Caco-2 (cell line): ENCODE data around the gene PLCH1. TPM values are rescaled to one million over a fixed set of nuclear protein-coding genes. Genes with fewer than 3 reads are reported as not detected.
"Not testable (repeated sequence)": the region's sequence is repeated elsewhere in the genome, so short reads cannot be mapped to it uniquely, and the experiment has no call there.

Experiments
- BruUV-seq: library from RNA; stranded (reverse); fragments of 400-500 nt; replicated peaks from 2 replicates; lab custom pipeline; 2021; lab: Mats Ljungman, UMichigan
- CTCF ChIA-PET: fragments of 300-600 bp; sonication (Branson Sonifier 250); formaldehyde crosslinking; loops from one replicate; lab custom pipeline; 2022; ENCODE audit warnings: antibody characterized with exemption; lab: Charles Lee
- POLR2A ChIA-PET: fragments of 300-600 bp; sonication (Branson Sonifier 250); formaldehyde crosslinking; loops from one replicate; lab custom pipeline; 2022; ENCODE audit warnings: antibody characterized with exemption; lab: Charles Lee
- DNase-seq, 2 experiments: peaks; one replicate each; pipeline versions ENCODE4 v3.0.0 to v3.0.0-alpha.2; 2020 to 2022
- H3K27me3 ChIP-seq: replicated peaks from 2 replicates; pipeline ENCODE4 v1.6.0; 2011; ENCODE audit warnings: low read length; ENCODE audit not compliant: control insufficient read depth, insufficient read depth
- H3K36me3 ChIP-seq: 2 replicates; pipeline ENCODE4 v1.5.1; 2011; ENCODE audit warnings: low read length; ENCODE audit not compliant: control insufficient read depth, insufficient read depth
- H3K4me1 ChIP-seq: fragments of 250-450 bp; sonication (Bioruptor Pico); 2 replicates; pipeline ENCODE4 v1.5.1; 2020; ENCODE audit warnings: mild to moderate bottlenecking
- H3K4me3 ChIP-seq: 2 replicates; pipeline ENCODE4 v1.5.1; 2011; ENCODE audit warnings: low read depth, mild to moderate bottlenecking, control low read depth, low read length
- H3K9me3 ChIP-seq: fragments of 250-450 bp; sonication (Bioruptor Pico); 2 replicates; pipeline ENCODE4 v1.5.1; 2020; ENCODE audit warnings: mild to moderate bottlenecking, moderate library complexity
- H3K27ac Mint-ChIP-seq: one replicate; pipeline ENCODE4 v1.8.0; 2022; ENCODE audit warnings: mixed read lengths; ENCODE audit not compliant: unreplicated experiment
- H3K27me3 Mint-ChIP-seq: one replicate; pipeline ENCODE4 v1.8.0; 2022; ENCODE audit warnings: mixed read lengths; ENCODE audit not compliant: insufficient read depth, unreplicated experiment
- H3K36me3 Mint-ChIP-seq: one replicate; pipeline ENCODE4 v1.8.0; 2022; ENCODE audit warnings: mild to moderate bottlenecking, mixed read lengths; ENCODE audit not compliant: insufficient read depth, unreplicated experiment
- H3K4me1 Mint-ChIP-seq: one replicate; pipeline ENCODE4 v1.8.0; 2022; ENCODE audit warnings: low read depth, mixed read lengths; ENCODE audit not compliant: unreplicated experiment
- H3K4me3 Mint-ChIP-seq: one replicate; pipeline ENCODE4 v1.8.0; 2022; ENCODE audit warnings: mild to moderate bottlenecking, moderate library complexity, mixed read lengths; ENCODE audit not compliant: unreplicated experiment
- H3K9me3 Mint-ChIP-seq: one replicate; pipeline ENCODE4 v1.8.0; 2022; ENCODE audit warnings: mixed read lengths; ENCODE audit not compliant: unreplicated experiment
- intact Hi-C: fragments of 100-400 bp; cut with micrococcal nuclease; formaldehyde crosslinking; loops from one replicate; pipeline ENCODE4 v1.10.0; 2022; ENCODE audit not compliant: unreplicated experiment
- total RNA-seq: library from RNA; stranded (reverse); gene quantifications from 2 replicates; pipeline ENCODE4 v1.2.3, GENCODE V29; 2022
- TF ChIP-seq, protein P1 (sequence below), 2 experiments: fragments of 200-600 bp in 1 of 2; IDR thresholded peaks; 1 replicate in 1 of 2; 2 replicates in 1 of 2; pipeline versions ENCODE4 v1.5.1 to v1.8.0; 2011 to 2022; ENCODE audit warnings: antibody characterized with exemption in 1 of 2, control low read depth in 1 of 2, inconsistent platforms in 1 of 2, low read depth in 1 of 2, low read length in 1 of 2, mild to moderate bottlenecking in 1 of 2, moderate library complexity in 1 of 2; ENCODE audit not compliant: insufficient read depth in 1 of 2, severe bottlenecking in 1 of 2, unreplicated experiment in 1 of 2

Gene PLCH1
- total RNA-seq, 1 experiment from 2014 or later: 3.1 TPM

DNA sequence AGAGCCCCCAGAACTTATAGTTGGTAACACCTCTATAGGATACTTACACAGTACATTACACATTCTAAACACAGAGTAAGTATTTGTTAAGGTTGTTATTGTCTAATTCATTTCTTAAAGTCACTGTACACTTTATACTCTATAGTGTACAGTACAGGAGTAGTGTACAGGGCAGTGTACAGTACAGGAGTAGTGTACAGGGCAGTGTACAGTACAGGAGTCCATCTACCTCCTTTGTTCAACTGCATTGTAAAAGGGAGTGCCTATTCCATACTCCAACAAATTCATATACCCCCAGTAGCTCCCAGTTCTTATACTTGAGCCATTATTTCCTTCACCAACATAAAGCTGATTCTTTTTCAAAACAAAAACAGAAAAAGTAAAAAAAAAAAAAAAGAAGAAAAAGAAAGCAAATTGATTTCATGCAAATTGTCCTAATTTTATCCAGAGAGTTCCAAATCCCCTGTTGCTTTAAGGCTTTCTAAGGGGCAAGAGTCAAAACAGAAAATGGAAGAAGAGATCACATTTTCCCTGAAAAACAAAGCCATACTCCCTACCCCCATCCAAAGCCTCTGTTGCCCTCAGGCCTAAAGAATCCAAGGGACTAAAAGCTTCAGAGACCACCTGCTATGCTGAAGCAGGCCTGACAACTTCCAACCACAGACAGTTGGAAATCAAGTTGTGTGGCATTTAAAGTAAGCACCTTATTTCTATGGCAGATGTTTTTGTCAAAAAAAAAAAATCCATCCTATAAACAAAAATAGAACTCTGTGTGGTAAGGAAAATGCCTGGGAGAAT, 125.6 kb downstream of the PLCH1 start:
- Histone ChIP-seq H3K4me3 (no peak overlapping the region), H3K36me3 (no peaks in the 10 kb centered on the region), H3K4me1 (no peaks in the 10 kb centered on the region), H3K27me3 (no peaks in the 10 kb centered on the region), H3K9me3 (no peaks in the 10 kb centered on the region)
- POLR2A ChIA-PET: no interaction called here
- H3K27me3 Mint-ChIP-seq: no peaks in the 10 kb centered on the region
- no peaks in the 10 kb centered on the region for H3K36me3 Mint-ChIP-seq
- DNase-seq: no peak
- H3K27ac Mint-ChIP-seq: no peak overlapping the region
- H3K4me1 Mint-ChIP-seq: peaks cover 6% of the 10 kb centered on the region
- CTCF ChIA-PET: no interaction called here
- TF ChIP-seq, protein P1, sequence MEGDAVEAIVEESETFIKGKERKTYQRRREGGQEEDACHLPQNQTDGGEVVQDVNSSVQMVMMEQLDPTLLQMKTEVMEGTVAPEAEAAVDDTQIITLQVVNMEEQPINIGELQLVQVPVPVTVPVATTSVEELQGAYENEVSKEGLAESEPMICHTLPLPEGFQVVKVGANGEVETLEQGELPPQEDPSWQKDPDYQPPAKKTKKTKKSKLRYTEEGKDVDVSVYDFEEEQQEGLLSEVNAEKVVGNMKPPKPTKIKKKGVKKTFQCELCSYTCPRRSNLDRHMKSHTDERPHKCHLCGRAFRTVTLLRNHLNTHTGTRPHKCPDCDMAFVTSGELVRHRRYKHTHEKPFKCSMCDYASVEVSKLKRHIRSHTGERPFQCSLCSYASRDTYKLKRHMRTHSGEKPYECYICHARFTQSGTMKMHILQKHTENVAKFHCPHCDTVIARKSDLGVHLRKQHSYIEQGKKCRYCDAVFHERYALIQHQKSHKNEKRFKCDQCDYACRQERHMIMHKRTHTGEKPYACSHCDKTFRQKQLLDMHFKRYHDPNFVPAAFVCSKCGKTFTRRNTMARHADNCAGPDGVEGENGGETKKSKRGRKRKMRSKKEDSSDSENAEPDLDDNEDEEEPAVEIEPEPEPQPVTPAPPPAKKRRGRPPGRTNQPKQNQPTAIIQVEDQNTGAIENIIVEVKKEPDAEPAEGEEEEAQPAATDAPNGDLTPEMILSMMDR (IDR thresholded peaks at IDR 0.05; ENCODE audit: insufficient read depth in 1 of 2, low read depth in 1 of 2, low read length in 1 of 2, severe bottlenecking in 1 of 2, unreplicated experiment in 1 of 2): no peak
- H3K9me3 Mint-ChIP-seq: no peaks in the 10 kb centered on the region
- no TSS peak for BruUV-seq
- intact Hi-C loops: no loop called here
- H3K4me3 Mint-ChIP-seq: no peak overlapping the region

DNA sequence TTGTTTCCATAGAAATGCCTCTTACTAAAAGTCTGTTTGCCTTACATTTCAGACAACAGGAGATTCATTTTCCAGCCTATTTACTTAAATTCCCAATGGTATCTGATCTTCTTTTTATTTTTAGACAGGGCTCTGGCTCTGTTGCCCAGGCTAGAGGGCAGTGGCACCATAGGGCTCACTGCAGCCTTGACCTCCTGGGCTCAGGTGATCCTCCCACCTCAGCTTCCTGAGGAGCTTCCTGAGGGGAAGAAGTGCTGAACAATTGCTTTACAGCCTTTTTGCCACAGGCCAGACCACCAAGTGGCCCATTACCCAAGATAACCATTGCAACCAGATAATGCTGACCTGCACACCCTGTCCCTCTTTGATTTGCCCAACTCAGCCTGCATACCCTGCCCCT, 126.3 kb downstream of the PLCH1 start:
- TF ChIP-seq, protein P1 (IDR thresholded peaks at IDR 0.05; ENCODE audit: insufficient read depth in 1 of 2, low read depth in 1 of 2, low read length in 1 of 2, severe bottlenecking in 1 of 2, unreplicated experiment in 1 of 2): no peak
- Mint-ChIP-seq H3K27ac (no peak overlapping the region), H3K4me3 (no peak overlapping the region), H3K27me3 (no peaks in the 10 kb centered on the region), H3K9me3 (no peaks in the 10 kb centered on the region), H3K36me3 (no peaks in the 10 kb centered on the region), H3K4me1 (peaks cover 6% of the 10 kb centered on the region)
- no TSS peak for BruUV-seq
- ChIA-PET CTCF (no interaction called here), POLR2A (no interaction called here)
- H3K9me3 ChIP-seq: no peaks in the 10 kb centered on the region
- H3K36me3 ChIP-seq: no peaks in the 10 kb centered on the region
- no peak overlapping the region for H3K4me3 ChIP-seq
- H3K4me1 ChIP-seq: no peaks in the 10 kb centered on the region
- intact Hi-C loops: no loop called here
- no peaks in the 10 kb centered on the region for H3K27me3 ChIP-seq
- DNase-seq: no peak

DNA sequence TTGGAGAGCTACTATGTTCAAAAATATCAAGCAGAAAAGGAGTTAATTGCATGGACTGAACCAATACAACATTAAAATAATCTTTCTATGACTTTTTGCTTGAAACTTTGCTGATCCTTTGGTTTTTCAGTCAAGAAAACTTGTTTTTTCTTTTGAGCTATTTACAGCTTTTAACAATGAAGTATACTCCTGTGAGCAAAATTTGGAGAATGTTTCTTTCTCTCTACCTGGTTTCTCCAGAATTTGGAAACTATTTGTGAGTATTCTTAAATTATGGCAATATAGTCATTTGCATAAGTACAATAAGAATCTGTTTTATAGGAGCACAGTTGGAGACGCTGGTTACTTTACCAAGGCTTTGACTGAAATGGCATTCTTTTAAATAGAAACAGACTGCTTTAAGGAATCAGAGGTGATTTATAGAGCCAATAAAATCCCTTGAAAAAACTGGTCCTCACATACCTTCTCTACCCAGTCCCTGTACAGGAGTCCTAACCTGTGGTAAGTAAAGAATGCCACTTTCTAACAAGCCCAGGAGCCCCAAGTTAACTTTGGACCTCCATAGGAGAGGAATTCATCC, 127.4 kb downstream of the PLCH1 start:
- TF ChIP-seq, protein P1 (IDR thresholded peaks at IDR 0.05; ENCODE audit: insufficient read depth in 1 of 2, low read depth in 1 of 2, low read length in 1 of 2, severe bottlenecking in 1 of 2, unreplicated experiment in 1 of 2): no peak
- no peak overlapping the region for H3K27ac Mint-ChIP-seq
- no peaks in the 10 kb centered on the region for H3K36me3 Mint-ChIP-seq
- intact Hi-C loops: no loop called here
- DNase-seq: no peak
- H3K27me3 ChIP-seq: no peaks in the 10 kb centered on the region
- peaks cover 10% of the 10 kb centered on the region for H3K9me3 Mint-ChIP-seq
- ChIA-PET POLR2A (no interaction called here), CTCF (no interaction called here)
- H3K4me1 ChIP-seq: no peaks in the 10 kb centered on the region
- BruUV-seq: no TSS peak
- peaks cover 4% of the 10 kb centered on the region for H3K4me1 Mint-ChIP-seq
- H3K4me3 ChIP-seq: no peak overlapping the region
- H3K27me3 Mint-ChIP-seq: no peaks in the 10 kb centered on the region
- no peaks in the 10 kb centered on the region for H3K9me3 ChIP-seq
- no peaks in the 10 kb centered on the region for H3K36me3 ChIP-seq
- no peak overlapping the region for H3K4me3 Mint-ChIP-seq

DNA sequence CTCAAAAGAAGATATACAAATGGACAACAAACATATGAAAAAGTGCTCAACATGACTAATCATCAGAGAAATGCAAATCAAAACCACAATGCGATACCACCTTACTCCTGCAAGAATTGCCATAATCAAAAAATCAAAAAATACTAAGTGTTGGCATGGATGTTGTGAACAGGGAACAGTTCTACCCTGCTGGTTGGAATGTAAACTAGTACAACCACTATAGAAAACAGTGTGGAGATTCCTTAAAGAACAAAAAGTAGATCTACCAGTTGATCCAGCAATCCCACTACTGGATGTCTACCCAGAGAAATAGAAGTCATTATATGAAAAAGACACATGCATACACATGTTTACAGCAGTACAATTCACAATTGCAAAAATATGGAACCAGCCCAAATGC, 129.7 kb downstream of the PLCH1 start:
- DNase-seq, H3K36me3 ChIP-seq, H3K27me3 Mint-ChIP-seq, H3K4me1 ChIP-seq, CTCF ChIA-PET, H3K9me3 ChIP-seq, H3K36me3 Mint-ChIP-seq, intact Hi-C loops, H3K4me3 Mint-ChIP-seq, H3K4me3 ChIP-seq, H3K27ac Mint-ChIP-seq, BruUV-seq, POLR2A ChIA-PET, H3K27me3 ChIP-seq, H3K9me3 Mint-ChIP-seq, H3K4me1 Mint-ChIP-seq: not testable (repeated sequence)

DNA sequence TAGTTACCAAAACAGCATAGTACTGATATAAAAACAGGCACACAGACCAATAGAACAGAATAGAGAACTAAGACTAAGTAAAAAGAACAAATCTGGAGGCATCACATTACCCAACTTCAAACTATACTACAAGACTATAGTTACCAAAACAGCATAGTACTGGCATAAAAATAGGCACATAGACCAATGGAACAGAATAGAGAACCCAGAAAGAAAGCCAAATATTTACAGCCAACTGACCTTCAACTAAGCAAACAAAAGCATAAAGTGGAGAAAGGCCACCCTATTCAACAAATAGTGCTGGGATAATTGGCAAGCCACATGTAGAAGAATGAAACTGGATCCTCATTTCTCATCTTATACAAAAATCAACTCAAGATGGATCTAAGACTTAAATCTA, 130.5 kb downstream of the PLCH1 start:
- H3K9me3 ChIP-seq, CTCF ChIA-PET, DNase-seq, H3K4me3 ChIP-seq, POLR2A ChIA-PET, H3K4me3 Mint-ChIP-seq, H3K27me3 ChIP-seq, H3K27ac Mint-ChIP-seq, H3K36me3 Mint-ChIP-seq, H3K4me1 Mint-ChIP-seq, H3K36me3 ChIP-seq, H3K4me1 ChIP-seq, H3K27me3 Mint-ChIP-seq, intact Hi-C loops, H3K9me3 Mint-ChIP-seq, BruUV-seq: not testable (repeated sequence)
